ENCODE measurements around the gene RASGEF1C.
A peak's percentile ranks its signal among the peaks of the same experiment; 100 is the strongest.

Gene RASGEF1C

GRCh38 chr5:180081481-180081880, 127.5 kb downstream of the RASGEF1C start:
- DNase-seq (ENCODE audit: low spot score) = no peak

- no peak for DNase-seq (ENCODE audit: low spot score)
Measured at GRCh38 chr5:180080486-180081280, 128.3 kb downstream of the RASGEF1C start.

GRCh38 chr5:180079702-180080466, 129.1 kb downstream of the RASGEF1C start:
- DNase-seq (ENCODE audit: low spot score) = no peak

GRCh38 chr5:180078348-180078747, 130.7 kb downstream of the RASGEF1C start:
- no peak for DNase-seq (ENCODE audit: low spot score)

- no peak for DNase-seq (ENCODE audit: low spot score)
Measured at GRCh38 chr5:180077594-180078284, 131.3 kb downstream of the RASGEF1C start.

GRCh38 chr5:180075703-180076102, 133.3 kb downstream of the RASGEF1C start:
- DNase-seq (ENCODE audit: low spot score) = no peak

- no peak for DNase-seq (ENCODE audit: low spot score)
Measured at GRCh38 chr5:180074462-180074861, 134.5 kb downstream of the RASGEF1C start.

GRCh38 chr5:180072556-180072955, 136.5 kb downstream of the RASGEF1C start:
- no peak for DNase-seq (ENCODE audit: low spot score)

GRCh38 chr5:180072256-180072548, 136.8 kb downstream of the RASGEF1C start:
- DNase-seq (ENCODE audit: low spot score) = no peak

GRCh38 chr5:180071531-180072255, 137.3 kb downstream of the RASGEF1C start, which contains the start of gene RNF130:
Gene RNF130, minus strand, starts transcription at chr5:180071759. Its CDS starts 57 bp downstream, at chr5:180071702.
- DNase-seq (ENCODE audit: low spot score) = peak; percentile 85

GRCh38 chr5:180070756-180071530, 138.1 kb downstream of the RASGEF1C start:
- DNase-seq (ENCODE audit: low spot score) = no peak

- DNase-seq (ENCODE audit: low spot score) = no peak
Measured at GRCh38 chr5:180069589-180070247, 139.3 kb downstream of the RASGEF1C start.

GRCh38 chr5:180068519-180069090, 140.4 kb downstream of the RASGEF1C start:
- no peak for DNase-seq (ENCODE audit: low spot score)

- no peak for DNase-seq (ENCODE audit: low spot score)
Measured at GRCh38 chr5:180067986-180068385, 141.0 kb downstream of the RASGEF1C start.

GRCh38 chr5:180060192-180060591, 148.8 kb downstream of the RASGEF1C start:
- no peak for DNase-seq (ENCODE audit: low spot score)

GRCh38 chr5:180059326-180059725, 149.7 kb downstream of the RASGEF1C start:
- DNase-seq (ENCODE audit: low spot score) = no peak

- no peak for DNase-seq (ENCODE audit: low spot score)
Measured at GRCh38 chr5:180056153-180056552, 152.9 kb downstream of the RASGEF1C start.

GRCh38 chr5:180054226-180054625, 154.8 kb downstream of the RASGEF1C start:
- no peak for DNase-seq (ENCODE audit: low spot score)

- DNase-seq (ENCODE audit: low spot score) = no peak
Measured at GRCh38 chr5:180053061-180053602, 155.9 kb downstream of the RASGEF1C start.

GRCh38 chr5:180052211-180052818, 156.7 kb downstream of the RASGEF1C start:
- DNase-seq (ENCODE audit: low spot score) = no peak
